Measurements from ENCODE around the gene ATP5F1B.

GRCh38 chr12:56645717-56646446, at the start of gene ATP5F1B:
- TF ChIP-seq CTCF (IDR thresholded peaks at IDR 0.05; ENCODE audit: poor library complexity, severe bottlenecking), result peak; percentile 50
- TF ChIP-seq EZH2 (IDR thresholded peaks at IDR 0.05; ENCODE audit: borderline replicate concordance, insufficient read depth, low read length, poor library complexity, severe bottlenecking), result no peak
- TF ChIP-seq, protein P1, sequence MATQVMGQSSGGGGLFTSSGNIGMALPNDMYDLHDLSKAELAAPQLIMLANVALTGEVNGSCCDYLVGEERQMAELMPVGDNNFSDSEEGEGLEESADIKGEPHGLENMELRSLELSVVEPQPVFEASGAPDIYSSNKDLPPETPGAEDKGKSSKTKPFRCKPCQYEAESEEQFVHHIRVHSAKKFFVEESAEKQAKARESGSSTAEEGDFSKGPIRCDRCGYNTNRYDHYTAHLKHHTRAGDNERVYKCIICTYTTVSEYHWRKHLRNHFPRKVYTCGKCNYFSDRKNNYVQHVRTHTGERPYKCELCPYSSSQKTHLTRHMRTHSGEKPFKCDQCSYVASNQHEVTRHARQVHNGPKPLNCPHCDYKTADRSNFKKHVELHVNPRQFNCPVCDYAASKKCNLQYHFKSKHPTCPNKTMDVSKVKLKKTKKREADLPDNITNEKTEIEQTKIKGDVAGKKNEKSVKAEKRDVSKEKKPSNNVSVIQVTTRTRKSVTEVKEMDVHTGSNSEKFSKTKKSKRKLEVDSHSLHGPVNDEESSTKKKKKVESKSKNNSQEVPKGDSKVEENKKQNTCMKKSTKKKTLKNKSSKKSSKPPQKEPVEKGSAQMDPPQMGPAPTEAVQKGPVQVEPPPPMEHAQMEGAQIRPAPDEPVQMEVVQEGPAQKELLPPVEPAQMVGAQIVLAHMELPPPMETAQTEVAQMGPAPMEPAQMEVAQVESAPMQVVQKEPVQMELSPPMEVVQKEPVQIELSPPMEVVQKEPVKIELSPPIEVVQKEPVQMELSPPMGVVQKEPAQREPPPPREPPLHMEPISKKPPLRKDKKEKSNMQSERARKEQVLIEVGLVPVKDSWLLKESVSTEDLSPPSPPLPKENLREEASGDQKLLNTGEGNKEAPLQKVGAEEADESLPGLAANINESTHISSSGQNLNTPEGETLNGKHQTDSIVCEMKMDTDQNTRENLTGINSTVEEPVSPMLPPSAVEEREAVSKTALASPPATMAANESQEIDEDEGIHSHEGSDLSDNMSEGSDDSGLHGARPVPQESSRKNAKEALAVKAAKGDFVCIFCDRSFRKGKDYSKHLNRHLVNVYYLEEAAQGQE (IDR thresholded peaks at IDR 0.05; ENCODE audit: borderline replicate concordance), result peak; percentile 96
- TF ChIP-seq SMC3 (conservative IDR thresholded peaks at IDR 0.05; ENCODE audit: poor library complexity), result no peak
